GM18858 (cell line): ENCODE data around the gene CCSER1.
"Not testable (repeated sequence)": the region's sequence is repeated elsewhere in the genome, so short reads cannot be mapped to it uniquely, and the experiment has no call there.

Experiments
- ATAC-seq: cut with Tn5 transposase; IDR thresholded peaks from one replicate; pipeline ENCODE4 v1.9.1; 2021; ENCODE audit not compliant: unreplicated experiment

CCSER1 gene

GRCh38 chr4:90641861-90642599 is 514.8 kb downstream of the CCSER1 start:
- no peak for ATAC-seq

GRCh38 chr4:90643156-90643555 is 516.0 kb downstream of the CCSER1 start:
- ATAC-seq = no peak

GRCh38 chr4:90648311-90648710 is 521.1 kb downstream of the CCSER1 start:
- no peak for ATAC-seq

- ATAC-seq = no peak
Measured at GRCh38 chr4:90648791-90649190, 521.6 kb downstream of the CCSER1 start.

GRCh38 chr4:90660672-90661071 is 533.5 kb downstream of the CCSER1 start:
- ATAC-seq = no peak

- no peak for ATAC-seq
Measured at GRCh38 chr4:90670183-90670582, 543.0 kb downstream of the CCSER1 start.

GRCh38 chr4:90689739-90690138 is 562.5 kb downstream of the CCSER1 start:
- no peak for ATAC-seq

- no peak for ATAC-seq
Measured at GRCh38 chr4:90695411-90695810, 568.2 kb downstream of the CCSER1 start.

GRCh38 chr4:90705501-90705900 is 578.3 kb downstream of the CCSER1 start:
- ATAC-seq = not testable (repeated sequence)

GRCh38 chr4:90715242-90715641 is 588.0 kb downstream of the CCSER1 start:
- no peak for ATAC-seq

GRCh38 chr4:90718931-90719330 is 591.7 kb downstream of the CCSER1 start:
- no peak for ATAC-seq

GRCh38 chr4:90727938-90728337 is 600.7 kb downstream of the CCSER1 start:
- no peak for ATAC-seq

- no peak for ATAC-seq
Measured at GRCh38 chr4:90730752-90731151, 603.6 kb downstream of the CCSER1 start.

GRCh38 chr4:90733211-90733610 is 606.0 kb downstream of the CCSER1 start:
- ATAC-seq = no peak

GRCh38 chr4:90745176-90745575 is 618.0 kb downstream of the CCSER1 start:
- no peak for ATAC-seq

GRCh38 chr4:90753068-90753467 is 625.9 kb downstream of the CCSER1 start:
- no peak for ATAC-seq

- ATAC-seq = no peak
Measured at GRCh38 chr4:90757534-90758060, 630.4 kb downstream of the CCSER1 start.

GRCh38 chr4:90760059-90760458 is 632.9 kb downstream of the CCSER1 start:
- no peak for ATAC-seq

- no peak for ATAC-seq
Measured at GRCh38 chr4:90766837-90767236, 639.6 kb downstream of the CCSER1 start.

- ATAC-seq = no peak
Measured at GRCh38 chr4:90769251-90769650, 642.1 kb downstream of the CCSER1 start.

- no peak for ATAC-seq
Measured at GRCh38 chr4:90780193-90780592, 653.0 kb downstream of the CCSER1 start.

GRCh38 chr4:90786602-90787001 is 659.4 kb downstream of the CCSER1 start:
- no peak for ATAC-seq

GRCh38 chr4:90792696-90793095 is 665.5 kb downstream of the CCSER1 start:
- no peak for ATAC-seq
